ENCODE data around the gene BCAS4. TPM values are rescaled to one million over a fixed set of nuclear protein-coding genes. Genes with fewer than 3 reads are reported as not detected.
"Not testable (repeated sequence)": the region's sequence is repeated elsewhere in the genome, so short reads cannot be mapped to it uniquely, and the experiment has no call there.

The BCAS4 gene
- total RNA-seq, 1 experiment from 2014 or later = 4.4 TPM

GRCh38 chr20:50876063-50876685 is 81.3 kb downstream of the BCAS4 start:
- DNase-seq (ENCODE audit: low read depth, low spot score) = no peak
- in situ Hi-C loops (cut with HindIII; ENCODE audit: low pct_unique_long_range_greater_than_20kb, low sequenced_read_pairs) = no loop called here

- DNase-seq (ENCODE audit: low read depth, low spot score) = no peak
- in situ Hi-C loops (cut with HindIII; ENCODE audit: low pct_unique_long_range_greater_than_20kb, low sequenced_read_pairs) = no loop called here
Observed at GRCh38 chr20:50876816-50877215, 82.0 kb downstream of the BCAS4 start.

- in situ Hi-C loops (cut with HindIII; ENCODE audit: low pct_unique_long_range_greater_than_20kb, low sequenced_read_pairs) = no loop called here
Observed at GRCh38 chr20:50877232-50877743, 82.4 kb downstream of the BCAS4 start.

GRCh38 chr20:50879649-50880550 is 85.0 kb downstream of the BCAS4 start:
- in situ Hi-C loops (cut with HindIII; ENCODE audit: low pct_unique_long_range_greater_than_20kb, low sequenced_read_pairs) = no loop called here

More at GRCh38 chr20:50877232-50877743, 82.4 kb downstream of the BCAS4 start:
- DNase-seq (ENCODE audit: low read depth, low spot score) = no peak

GRCh38 chr20:50881759-50882424 is 87.0 kb downstream of the BCAS4 start:
- in situ Hi-C loops (cut with HindIII; ENCODE audit: low pct_unique_long_range_greater_than_20kb, low sequenced_read_pairs); DNase-seq (ENCODE audit: low read depth, low spot score): not testable (repeated sequence)

More at GRCh38 chr20:50879649-50880550, 85.0 kb downstream of the BCAS4 start:
- DNase-seq (ENCODE audit: low read depth, low spot score) = no peak

- DNase-seq (ENCODE audit: low read depth, low spot score) = no peak
- in situ Hi-C loops (cut with HindIII; ENCODE audit: low pct_unique_long_range_greater_than_20kb, low sequenced_read_pairs) = no loop called here
Observed at GRCh38 chr20:50883856-50884255, 89.0 kb downstream of the BCAS4 start.

GRCh38 chr20:50885068-50885467 is 90.2 kb downstream of the BCAS4 start:
- no peak for DNase-seq (ENCODE audit: low read depth, low spot score)
- in situ Hi-C loops (cut with HindIII; ENCODE audit: low pct_unique_long_range_greater_than_20kb, low sequenced_read_pairs) = no loop called here

- no peak for DNase-seq (ENCODE audit: low read depth, low spot score)
- in situ Hi-C loops (cut with HindIII; ENCODE audit: low pct_unique_long_range_greater_than_20kb, low sequenced_read_pairs) = no loop called here
Observed at GRCh38 chr20:50885781-50886180, 90.9 kb downstream of the BCAS4 start.

GRCh38 chr20:50886184-50886790 is 91.4 kb downstream of the BCAS4 start:
- in situ Hi-C loops (cut with HindIII; ENCODE audit: low pct_unique_long_range_greater_than_20kb, low sequenced_read_pairs) = no loop called here

GRCh38 chr20:50887576-50887975 is 92.7 kb downstream of the BCAS4 start:
- DNase-seq (ENCODE audit: low read depth, low spot score) = no peak
- in situ Hi-C loops (cut with HindIII; ENCODE audit: low pct_unique_long_range_greater_than_20kb, low sequenced_read_pairs) = no loop called here

More at GRCh38 chr20:50886184-50886790, 91.4 kb downstream of the BCAS4 start:
- no peak for DNase-seq (ENCODE audit: low read depth, low spot score)

- no peak for DNase-seq (ENCODE audit: low read depth, low spot score)
- in situ Hi-C loops (cut with HindIII; ENCODE audit: low pct_unique_long_range_greater_than_20kb, low sequenced_read_pairs) = no loop called here
Observed at GRCh38 chr20:50891138-50891537, 96.3 kb downstream of the BCAS4 start.

GRCh38 chr20:50892394-50892793 is 97.5 kb downstream of the BCAS4 start:
- in situ Hi-C loops (cut with HindIII; ENCODE audit: low pct_unique_long_range_greater_than_20kb, low sequenced_read_pairs) = no loop called here
- DNase-seq (ENCODE audit: low read depth, low spot score) = no peak

GRCh38 chr20:50893620-50894019 is 98.8 kb downstream of the BCAS4 start:
- in situ Hi-C loops (cut with HindIII; ENCODE audit: low pct_unique_long_range_greater_than_20kb, low sequenced_read_pairs) = no loop called here

GRCh38 chr20:50895111-50895830 is 100.4 kb downstream of the BCAS4 start:
- no peak for DNase-seq (ENCODE audit: low read depth, low spot score)
- in situ Hi-C loops (cut with HindIII; ENCODE audit: low pct_unique_long_range_greater_than_20kb, low sequenced_read_pairs) = no loop called here

More at GRCh38 chr20:50893620-50894019, 98.8 kb downstream of the BCAS4 start:
- DNase-seq (ENCODE audit: low read depth, low spot score) = no peak

- in situ Hi-C loops (cut with HindIII; ENCODE audit: low pct_unique_long_range_greater_than_20kb, low sequenced_read_pairs) = no loop called here
- no peak for DNase-seq (ENCODE audit: low read depth, low spot score)
Observed at GRCh38 chr20:50898475-50898874, 103.6 kb downstream of the BCAS4 start.

GRCh38 chr20:50900261-50900660 is 105.4 kb downstream of the BCAS4 start:
- DNase-seq (ENCODE audit: low read depth, low spot score) = no peak
- in situ Hi-C loops (cut with HindIII; ENCODE audit: low pct_unique_long_range_greater_than_20kb, low sequenced_read_pairs) = loop anchor here (25.0 kb wide), 1 partner anchor 88 kb away; no protein-coding TSS in a partner anchor

GRCh38 chr20:50901301-50901700 is 106.4 kb downstream of the BCAS4 start:
- in situ Hi-C loops (cut with HindIII; ENCODE audit: low pct_unique_long_range_greater_than_20kb, low sequenced_read_pairs) = loop anchor here (25.0 kb wide), 1 partner anchor 89 kb away; no protein-coding TSS in a partner anchor
- no peak for DNase-seq (ENCODE audit: low read depth, low spot score)
